ENCODE data around the gene SPOP.
"Not testable (repeated sequence)": the region's sequence is repeated elsewhere in the genome, so short reads cannot be mapped to it uniquely, and the experiment has no call there.

DNA sequence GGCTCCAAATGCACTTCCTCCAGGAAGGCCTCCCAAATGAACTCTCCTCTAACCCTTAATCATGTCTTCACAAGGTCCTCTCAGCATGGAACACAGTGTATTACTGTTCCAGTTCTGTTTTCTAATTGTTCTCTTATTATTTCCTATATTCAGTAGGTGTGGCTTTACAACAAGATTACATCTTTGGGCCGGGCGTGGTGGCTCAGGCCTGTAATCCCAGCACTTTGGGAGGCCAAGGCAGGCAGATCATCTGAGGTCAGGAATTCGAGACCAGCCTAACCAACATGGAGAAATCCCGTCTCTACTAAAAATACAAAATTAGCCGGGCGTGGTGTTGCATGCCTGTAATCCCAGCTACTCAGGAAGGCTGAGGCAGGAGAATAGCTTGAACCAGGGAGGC, 4.2 kb downstream of the SPOP start:
- not testable (repeated sequence) for TF ChIP-seq EZH2 (IDR thresholded peaks at IDR 0.05; ENCODE audit: borderline replicate concordance, low read depth, low read length, poor library complexity, severe bottlenecking)
- TF ChIP-seq, protein P1, sequence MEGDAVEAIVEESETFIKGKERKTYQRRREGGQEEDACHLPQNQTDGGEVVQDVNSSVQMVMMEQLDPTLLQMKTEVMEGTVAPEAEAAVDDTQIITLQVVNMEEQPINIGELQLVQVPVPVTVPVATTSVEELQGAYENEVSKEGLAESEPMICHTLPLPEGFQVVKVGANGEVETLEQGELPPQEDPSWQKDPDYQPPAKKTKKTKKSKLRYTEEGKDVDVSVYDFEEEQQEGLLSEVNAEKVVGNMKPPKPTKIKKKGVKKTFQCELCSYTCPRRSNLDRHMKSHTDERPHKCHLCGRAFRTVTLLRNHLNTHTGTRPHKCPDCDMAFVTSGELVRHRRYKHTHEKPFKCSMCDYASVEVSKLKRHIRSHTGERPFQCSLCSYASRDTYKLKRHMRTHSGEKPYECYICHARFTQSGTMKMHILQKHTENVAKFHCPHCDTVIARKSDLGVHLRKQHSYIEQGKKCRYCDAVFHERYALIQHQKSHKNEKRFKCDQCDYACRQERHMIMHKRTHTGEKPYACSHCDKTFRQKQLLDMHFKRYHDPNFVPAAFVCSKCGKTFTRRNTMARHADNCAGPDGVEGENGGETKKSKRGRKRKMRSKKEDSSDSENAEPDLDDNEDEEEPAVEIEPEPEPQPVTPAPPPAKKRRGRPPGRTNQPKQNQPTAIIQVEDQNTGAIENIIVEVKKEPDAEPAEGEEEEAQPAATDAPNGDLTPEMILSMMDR (conservative IDR thresholded peaks at IDR 0.05; ENCODE audit: low read depth, low read length), result not testable (repeated sequence)

All from A673 (cell line).